Smooth muscle cell (in vitro differentiated cells): Measurements from ENCODE around the gene PI4KA. TPM values are rescaled to one million over a fixed set of nuclear protein-coding genes. Genes with fewer than 3 reads are reported as not detected.
"Not testable (repeated sequence)": the region's sequence is repeated elsewhere in the genome, so short reads cannot be mapped to it uniquely, and the experiment has no call there.

Experiments
- DNase-seq: peaks from one replicate; lab custom pipeline; 2025; ENCODE audit not compliant: unreplicated experiment; lab: John Stamatoyannopoulos, UW
- H2AFZ ChIP-seq: fragments of 200-600 bp; sonication (generic); 2 replicates; pipeline ENCODE4 v1.6.0; 2016; ENCODE audit warnings: antibody characterized with exemption, low read depth, mild to moderate bottlenecking
- H3F3A ChIP-seq: fragments of 200-600 bp; sonication (generic); 2 replicates; pipeline ENCODE4 v1.6.0; 2017; ENCODE audit warnings: antibody characterized with exemption, low read depth
- H3K27ac ChIP-seq: fragments of 200-600 bp; sonication (generic); 2 replicates; pipeline ENCODE4 v1.5.1; 2016; ENCODE audit warnings: low read depth, mild to moderate bottlenecking
- H3K27me3 ChIP-seq: fragments of 200-600 bp; sonication (generic); 2 replicates; pipeline ENCODE4 v1.6.1; 2016; ENCODE audit warnings: low read depth, mild to moderate bottlenecking
- H3K36me3 ChIP-seq: fragments of 200-600 bp; sonication (generic); 2 replicates; pipeline ENCODE4 v1.5.1; 2016; ENCODE audit warnings: low read depth
- H3K4me1 ChIP-seq: fragments of 200-600 bp; sonication (generic); 2 replicates; pipeline ENCODE4 v1.5.1; 2016; ENCODE audit warnings: low read depth
- H3K4me2 ChIP-seq: fragments of 200-600 bp; sonication (generic); 2 replicates; pipeline ENCODE4 v1.6.0; 2016; ENCODE audit warnings: mild to moderate bottlenecking
- H3K4me3 ChIP-seq: fragments of 200-600 bp; sonication (generic); 2 replicates; pipeline ENCODE4 v1.5.1; 2016; ENCODE audit warnings: mild to moderate bottlenecking
- H3K79me2 ChIP-seq: fragments of 200-600 bp; sonication (generic); 2 replicates; pipeline ENCODE4 v1.6.0; 2016; ENCODE audit warnings: low read depth, mild to moderate bottlenecking
- H3K9ac ChIP-seq: fragments of 200-600 bp; sonication (generic); 2 replicates; pipeline ENCODE4 v1.6.0; 2016; ENCODE audit warnings: low read depth
- H3K9me3 ChIP-seq: fragments of 200-600 bp; sonication (generic); replicated peaks from 2 replicates; pipeline ENCODE4 v1.5.1; 2016; ENCODE audit warnings: low read depth
- H4K20me1 ChIP-seq: fragments of 200-600 bp; sonication (generic); 2 replicates; pipeline ENCODE4 v1.6.0; 2016; ENCODE audit warnings: low read depth
- CTCF ChIP-seq: fragments of 200-600 bp; sonication (generic); IDR thresholded peaks from 2 replicates; pipeline ENCODE4 v1.5.1; 2017; ENCODE audit warnings: borderline replicate concordance, mild to moderate bottlenecking, antibody characterized with exemption; ENCODE audit not compliant: insufficient read depth, poor library complexity, severe bottlenecking
- WGBS: methylation state at CpG from one replicate; pipeline ENCODE4 v1.1.7; 2016; ENCODE audit warnings: low lambda C conversion rate; 5-methylcytosine and 5-hydroxymethylcytosine counted together
- polyA plus RNA-seq: library from polyadenylated mRNA; unstranded; fragments of >200 nt; fragmentation: Nextera tagmentation; extraction: Ambion mirVana; gene quantifications from 2 replicates; pipeline ENCODE4 v1.2.1, GENCODE V29; 2016
- total RNA-seq: library from RNA; depleted of rRNA; stranded (reverse); fragments of >200 nt; gene quantifications from 2 replicates; pipeline ENCODE4 v1.2.3, GENCODE V29; 2014

The PI4KA gene
- total and polyA plus RNA-seq, 2 experiments from 2014 or later = 23.5 to 33.2 TPM

DNA sequence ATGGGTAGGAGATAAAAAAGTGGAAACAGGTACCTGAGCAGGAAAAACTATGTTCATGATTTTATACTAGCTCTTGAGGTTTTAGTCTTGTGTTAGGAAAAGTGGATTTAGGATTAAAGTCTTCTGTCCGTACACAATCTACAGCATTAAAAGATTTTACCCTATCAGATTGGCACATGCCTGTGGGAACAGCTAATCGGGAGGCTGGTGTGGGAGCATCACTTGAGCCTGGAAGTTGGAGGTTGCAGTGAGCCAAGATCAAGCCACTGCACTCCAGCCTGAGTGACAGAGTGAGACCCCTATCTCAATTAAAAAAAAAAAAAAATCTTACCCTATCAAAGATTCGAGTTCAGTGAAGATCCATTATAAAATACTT, 46.4 kb upstream of the PI4KA start:
- Histone ChIP-seq H3F3A (no peaks in the 10 kb centered on the region), H3K4me1 (no peaks in the 10 kb centered on the region), H4K20me1 (no peaks in the 10 kb centered on the region), H3K4me2 (no peak overlapping the region), H3K36me3 (no peaks in the 10 kb centered on the region), H3K27ac (peak overlapping the region; percentile 60), H3K9me3 (no peaks in the 10 kb centered on the region), H2AFZ (no peak overlapping the region), H3K4me3 (no peak overlapping the region), H3K79me2 (no peaks in the 10 kb centered on the region), H3K27me3 (no peaks in the 10 kb centered on the region), H3K9ac (no peak overlapping the region)
- DNase-seq = no peak
- no peak for TF ChIP-seq CTCF
- 52% methylated on average over 3 of the region's 3 CpGs for WGBS

DNA sequence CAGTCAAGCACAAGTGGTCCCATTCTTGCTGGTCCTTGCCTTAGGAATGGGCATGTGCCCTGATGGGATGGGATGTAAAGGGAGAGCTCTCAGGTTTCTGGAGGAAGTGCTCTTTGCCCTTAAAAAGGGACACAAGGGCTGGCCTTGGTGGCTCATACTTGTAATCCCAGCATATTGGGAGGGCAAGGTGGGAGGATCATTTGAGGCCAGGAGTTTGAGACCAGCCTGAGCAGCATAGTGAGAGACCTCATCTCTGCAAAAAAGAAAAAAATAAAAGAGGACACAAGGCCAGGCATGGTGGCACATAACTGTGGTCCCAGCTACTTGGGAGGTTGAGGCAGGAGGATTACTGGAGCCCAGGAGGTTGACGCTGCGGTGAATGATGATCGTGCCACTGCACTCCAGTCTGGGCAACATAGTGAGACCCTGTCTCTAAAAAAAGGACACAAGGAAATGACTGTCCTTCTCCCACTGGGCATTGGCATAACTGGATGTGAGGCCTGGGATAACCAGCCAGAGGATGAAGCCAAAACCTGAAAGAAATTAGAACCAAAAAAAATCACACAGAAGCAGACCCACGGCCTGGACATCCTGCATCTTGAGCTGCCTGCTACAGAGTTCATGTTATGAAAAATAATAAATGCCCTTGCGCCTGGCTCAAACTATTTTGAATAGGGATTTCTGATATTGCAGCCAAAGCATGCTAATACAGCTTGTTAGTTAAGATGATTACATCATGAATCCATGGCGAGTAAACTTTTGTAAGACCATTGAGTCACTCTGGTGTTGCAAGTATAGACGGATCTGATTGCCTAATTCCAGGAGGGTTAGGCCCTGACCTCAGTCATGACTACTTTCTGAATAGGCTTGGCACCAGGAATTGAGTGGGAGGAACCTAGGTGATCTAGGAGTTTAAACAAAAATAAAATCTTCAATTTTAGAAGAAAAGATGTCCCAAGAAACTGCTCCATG, 45.7 kb upstream of the PI4KA start:
- no peak overlapping the region for H3K9ac ChIP-seq
- 70% methylated on average over 7 of the region's 7 CpGs for WGBS
- no peaks in the 10 kb centered on the region for H3K79me2 ChIP-seq
- no peak overlapping the region for H3K4me3 ChIP-seq
- H3K9me3 ChIP-seq = no peaks in the 10 kb centered on the region
- H4K20me1 ChIP-seq = no peaks in the 10 kb centered on the region
- H3K27ac ChIP-seq = peak overlapping the region; percentile 60
- no peaks in the 10 kb centered on the region for H3K27me3 ChIP-seq
- DNase-seq = no peak
- no peak overlapping the region for H2AFZ ChIP-seq
- no peaks in the 10 kb centered on the region for H3K4me1 ChIP-seq
- H3K36me3 ChIP-seq = no peaks in the 10 kb centered on the region
- TF ChIP-seq CTCF = no peak
- H3K4me2 ChIP-seq = no peak overlapping the region
- H3F3A ChIP-seq = no peaks in the 10 kb centered on the region

GRCh38 chr22:20903093-20903492, 44.5 kb upstream of the PI4KA start:
- TF ChIP-seq CTCF = no peak
- Histone ChIP-seq H3K9ac (no peak overlapping the region), H3K79me2 (no peaks in the 10 kb centered on the region), H3K36me3 (no peaks in the 10 kb centered on the region), H3K27ac (no peak overlapping the region), H4K20me1 (no peaks in the 10 kb centered on the region), H3F3A (no peaks in the 10 kb centered on the region), H2AFZ (no peak overlapping the region), H3K27me3 (no peaks in the 10 kb centered on the region), H3K4me3 (no peak overlapping the region), H3K9me3 (no peaks in the 10 kb centered on the region), H3K4me2 (no peak overlapping the region), H3K4me1 (no peaks in the 10 kb centered on the region)
- WGBS = 98% methylated on average over 2 of the region's 2 CpGs
- no peak for DNase-seq

DNA sequence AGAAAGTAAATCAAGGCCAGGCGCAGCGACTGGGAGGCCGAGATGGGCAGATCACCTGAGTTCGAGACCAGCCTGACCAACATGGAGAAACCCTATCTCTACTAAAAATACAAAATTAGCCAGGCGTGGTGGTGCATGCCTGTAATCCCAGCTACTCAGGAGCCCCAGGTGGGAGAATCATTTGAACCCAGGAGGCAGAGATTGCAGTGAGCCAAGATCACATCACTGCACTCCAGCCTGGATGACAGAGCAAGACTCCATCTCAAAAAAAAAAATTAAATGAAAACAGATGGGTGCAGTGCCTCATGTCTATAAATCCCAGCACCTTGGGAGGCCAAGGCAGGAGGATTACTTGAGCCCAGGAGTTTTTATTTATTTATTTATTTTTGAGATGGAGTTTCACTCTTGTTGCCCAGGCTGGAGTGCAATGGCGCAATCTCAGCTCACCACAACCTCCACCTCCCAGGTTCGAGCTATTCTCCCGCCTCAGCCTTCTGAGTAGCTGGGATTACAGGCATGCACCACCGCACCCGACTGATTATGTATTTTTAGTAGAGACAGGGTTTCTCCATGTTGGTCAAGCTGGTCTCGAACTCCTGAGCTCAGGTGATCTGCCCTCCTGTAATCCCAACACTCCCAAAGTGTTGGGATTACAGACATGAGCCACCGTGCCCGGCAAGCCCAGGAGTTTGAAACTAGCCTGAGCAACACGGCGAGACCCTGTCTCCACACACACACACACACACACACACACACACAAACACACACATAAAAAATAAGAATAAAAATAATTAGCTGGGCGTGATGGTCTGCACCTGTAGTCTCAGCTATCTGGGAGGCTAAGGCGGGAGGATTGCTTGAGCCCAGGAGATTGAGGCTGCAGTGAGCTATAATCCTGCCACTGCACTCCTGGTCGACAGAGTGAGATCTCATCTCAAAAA, 42.8 kb upstream of the PI4KA start:
- H3K9me3 ChIP-seq, DNase-seq, H2AFZ ChIP-seq, H3K4me2 ChIP-seq, H3F3A ChIP-seq, H4K20me1 ChIP-seq, H3K9ac ChIP-seq, H3K4me1 ChIP-seq, H3K27ac ChIP-seq, H3K27me3 ChIP-seq, H3K36me3 ChIP-seq, H3K4me3 ChIP-seq, H3K79me2 ChIP-seq: not testable (repeated sequence)
- 96% methylated on average over 18 of the region's 18 CpGs for WGBS
